Fibroblast of skin of right quadriceps (primary cell): Measurements from ENCODE around the gene CSNK2A3.
"Not testable (repeated sequence)": the region's sequence is repeated elsewhere in the genome, so short reads cannot be mapped to it uniquely, and the experiment has no call there.

ENCODE experiments used
- DNase-seq: peaks from one replicate; pipeline ENCODE4 v3.0.0-alpha.2; 2013

Gene CSNK2A3

GRCh38 chr11:11378184-11378940 lies 25.3 kb upstream of the CSNK2A3 start:
- DNase-seq: no peak

GRCh38 chr11:11374358-11375148 lies 21.5 kb upstream of the CSNK2A3 start:
- no peak for DNase-seq

GRCh38 chr11:11373934-11374333 lies 20.9 kb upstream of the CSNK2A3 start:
- no peak for DNase-seq

- DNase-seq: no peak
Measured at GRCh38 chr11:11372461-11372860, 19.4 kb upstream of the CSNK2A3 start.

- no peak for DNase-seq
Measured at GRCh38 chr11:11370962-11371303, 17.9 kb upstream of the CSNK2A3 start.

GRCh38 chr11:11370255-11370961 lies 17.4 kb upstream of the CSNK2A3 start:
- DNase-seq: no peak

GRCh38 chr11:11366793-11367192 lies 13.7 kb upstream of the CSNK2A3 start:
- no peak for DNase-seq

GRCh38 chr11:11363674-11364073 lies 10.6 kb upstream of the CSNK2A3 start:
- DNase-seq: no peak

- no peak for DNase-seq
Measured at GRCh38 chr11:11359611-11360010, 6.6 kb upstream of the CSNK2A3 start.

GRCh38 chr11:11356842-11357241 lies 3.8 kb upstream of the CSNK2A3 start:
- no peak for DNase-seq

GRCh38 chr11:11351851-11352250 lies 1.2 kb downstream of the CSNK2A3 start:
- not testable (repeated sequence) for DNase-seq

- no peak for DNase-seq
Measured at GRCh38 chr11:11351042-11351586, 1.9 kb downstream of the CSNK2A3 start.

GRCh38 chr11:11349870-11350337 lies 3.1 kb downstream of the CSNK2A3 start:
- peak; percentile 92 for DNase-seq

GRCh38 chr11:11349106-11349825 lies 3.8 kb downstream of the CSNK2A3 start:
- peak; percentile 19 for DNase-seq

- DNase-seq: no peak
Measured at GRCh38 chr11:11348303-11348702, 4.7 kb downstream of the CSNK2A3 start.

- no peak for DNase-seq
Measured at GRCh38 chr11:11347592-11347991, 5.5 kb downstream of the CSNK2A3 start.

- DNase-seq: no peak
Measured at GRCh38 chr11:11346303-11346702, 6.7 kb downstream of the CSNK2A3 start.

- DNase-seq: no peak
Measured at GRCh38 chr11:11345099-11345498, 8.0 kb downstream of the CSNK2A3 start.

- no peak for DNase-seq
Measured at GRCh38 chr11:11344045-11344444, 9.0 kb downstream of the CSNK2A3 start.

- DNase-seq: no peak
Measured at GRCh38 chr11:11338304-11338703, 14.7 kb downstream of the CSNK2A3 start.

GRCh38 chr11:11336664-11337063 lies 16.4 kb downstream of the CSNK2A3 start:
- no peak for DNase-seq

GRCh38 chr11:11335043-11335442 lies 18.0 kb downstream of the CSNK2A3 start:
- no peak for DNase-seq

- no peak for DNase-seq
Measured at GRCh38 chr11:11334607-11335006, 18.4 kb downstream of the CSNK2A3 start.
